IPS DF 6.9 (cell line): Measurements from ENCODE around the gene GMIP.
A peak's percentile ranks its signal among the peaks of the same experiment; 100 is the strongest.
"Not testable (repeated sequence)": the region's sequence is repeated elsewhere in the genome, so short reads cannot be mapped to it uniquely, and the experiment has no call there.

ENCODE experiments used
- DNase-seq: peaks from one replicate; pipeline ENCODE4 v3.0.0-alpha.2; 2013; ENCODE audit warnings: low read depth, low spot score
- H3K27ac ChIP-seq: one replicate; pipeline ENCODE4 v1.5.1; 2013; ENCODE audit warnings: low read length, control low read depth
- H3K27me3 ChIP-seq: 2 replicates; pipeline ENCODE4 v1.6.1; 2013; ENCODE audit warnings: mild to moderate bottlenecking, low read length; ENCODE audit not compliant: control insufficient read depth, insufficient read depth
- H3K36me3 ChIP-seq: 2 replicates; pipeline ENCODE4 v1.6.1; 2013; ENCODE audit warnings: low read length; ENCODE audit not compliant: control insufficient read depth, insufficient read depth
- H3K4me1 ChIP-seq: 2 replicates; pipeline ENCODE4 v1.6.1; 2013; ENCODE audit warnings: low read length; ENCODE audit not compliant: control insufficient read depth, insufficient read depth
- H3K4me3 ChIP-seq: 2 replicates; pipeline ENCODE4 v1.5.1; 2013; ENCODE audit warnings: mild to moderate bottlenecking, low read length
- H3K9me3 ChIP-seq: 2 replicates; pipeline ENCODE4 v1.6.1; 2013; ENCODE audit warnings: low read length, inconsistent platforms; ENCODE audit not compliant: control insufficient read depth, insufficient read depth
- WGBS: extraction: QIAGEN DNeasy Blood & Tissue Kit; methylation state at CpG from one replicate; pipeline ENCODE4 v1.1.7; 2013; ENCODE audit warnings: mixed read lengths, missing lambda C conversion rate; ENCODE audit not compliant: insufficient read length, insufficient coverage; 5-methylcytosine and 5-hydroxymethylcytosine counted together

Gene GMIP, protein sequence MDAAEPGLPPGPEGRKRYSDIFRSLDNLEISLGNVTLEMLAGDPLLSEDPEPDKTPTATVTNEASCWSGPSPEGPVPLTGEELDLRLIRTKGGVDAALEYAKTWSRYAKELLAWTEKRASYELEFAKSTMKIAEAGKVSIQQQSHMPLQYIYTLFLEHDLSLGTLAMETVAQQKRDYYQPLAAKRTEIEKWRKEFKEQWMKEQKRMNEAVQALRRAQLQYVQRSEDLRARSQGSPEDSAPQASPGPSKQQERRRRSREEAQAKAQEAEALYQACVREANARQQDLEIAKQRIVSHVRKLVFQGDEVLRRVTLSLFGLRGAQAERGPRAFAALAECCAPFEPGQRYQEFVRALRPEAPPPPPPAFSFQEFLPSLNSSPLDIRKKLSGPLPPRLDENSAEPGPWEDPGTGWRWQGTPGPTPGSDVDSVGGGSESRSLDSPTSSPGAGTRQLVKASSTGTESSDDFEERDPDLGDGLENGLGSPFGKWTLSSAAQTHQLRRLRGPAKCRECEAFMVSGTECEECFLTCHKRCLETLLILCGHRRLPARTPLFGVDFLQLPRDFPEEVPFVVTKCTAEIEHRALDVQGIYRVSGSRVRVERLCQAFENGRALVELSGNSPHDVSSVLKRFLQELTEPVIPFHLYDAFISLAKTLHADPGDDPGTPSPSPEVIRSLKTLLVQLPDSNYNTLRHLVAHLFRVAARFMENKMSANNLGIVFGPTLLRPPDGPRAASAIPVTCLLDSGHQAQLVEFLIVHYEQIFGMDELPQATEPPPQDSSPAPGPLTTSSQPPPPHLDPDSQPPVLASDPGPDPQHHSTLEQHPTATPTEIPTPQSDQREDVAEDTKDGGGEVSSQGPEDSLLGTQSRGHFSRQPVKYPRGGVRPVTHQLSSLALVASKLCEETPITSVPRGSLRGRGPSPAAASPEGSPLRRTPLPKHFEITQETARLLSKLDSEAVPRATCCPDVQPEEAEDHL

DNA sequence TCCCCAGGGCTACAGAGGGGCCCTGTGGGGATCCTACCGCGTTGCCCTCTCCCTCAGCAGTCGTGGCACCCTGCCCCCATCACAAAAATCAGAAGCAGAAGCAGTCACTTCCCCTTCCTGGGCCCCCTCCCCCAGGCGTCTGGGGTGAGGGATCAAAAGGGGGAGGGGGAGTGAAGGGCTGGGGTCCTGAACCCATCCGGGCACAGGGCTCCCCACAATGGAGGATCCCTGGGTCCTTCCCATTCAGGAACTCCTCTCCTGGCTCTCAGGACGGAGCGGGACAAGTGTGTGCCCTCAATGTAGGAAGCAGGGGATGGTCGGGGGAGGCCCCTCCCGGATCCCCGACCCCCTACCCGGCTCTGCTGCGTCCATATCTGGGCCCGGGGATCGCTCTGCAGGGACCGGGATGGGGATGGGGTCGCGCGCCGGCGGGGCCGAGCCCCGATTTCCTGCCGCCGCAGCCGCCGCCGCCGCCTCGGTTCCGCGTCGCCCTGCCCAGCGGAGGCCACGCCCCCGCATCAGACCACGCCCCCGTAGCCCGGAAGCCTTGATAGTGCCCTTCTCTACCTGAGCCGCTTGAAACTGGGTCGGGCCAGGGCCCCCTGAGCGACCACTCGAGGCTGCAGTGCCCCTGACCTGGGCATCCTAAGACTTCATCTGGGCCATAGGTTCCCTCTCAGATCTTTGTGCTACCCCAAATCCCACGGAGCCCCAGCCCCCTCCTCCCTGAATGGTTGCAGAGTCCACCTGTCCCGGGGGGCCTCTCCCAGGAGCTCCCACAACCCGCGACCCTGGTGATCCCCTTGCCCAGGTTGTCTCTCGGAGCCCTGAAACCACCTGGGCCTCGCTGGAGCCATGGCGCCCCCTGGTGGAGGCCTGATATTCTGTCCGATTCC, at the start of gene GMIP:
TSS of gene GMIP (minus strand) at position 500 of the 896 bp plus-strand sequence. CDS start at position 372, 128 bp downstream.
- no peaks in the 10 kb centered on the region for H3K27me3 ChIP-seq
- no peaks in the 10 kb centered on the region for H3K9me3 ChIP-seq
- no peak for DNase-seq
- no CpG with 5 or more reads among the region's 50 CpGs for WGBS
- H3K4me3 ChIP-seq, result peak within 1 kb of the TSS; percentile 63
- peaks cover 3% of the 10 kb centered on the region for H3K4me1 ChIP-seq
- H3K27ac ChIP-seq, result no peak within 1 kb of the TSS
- H3K36me3 ChIP-seq, result peaks cover 27% of the 10 kb centered on the region

DNA sequence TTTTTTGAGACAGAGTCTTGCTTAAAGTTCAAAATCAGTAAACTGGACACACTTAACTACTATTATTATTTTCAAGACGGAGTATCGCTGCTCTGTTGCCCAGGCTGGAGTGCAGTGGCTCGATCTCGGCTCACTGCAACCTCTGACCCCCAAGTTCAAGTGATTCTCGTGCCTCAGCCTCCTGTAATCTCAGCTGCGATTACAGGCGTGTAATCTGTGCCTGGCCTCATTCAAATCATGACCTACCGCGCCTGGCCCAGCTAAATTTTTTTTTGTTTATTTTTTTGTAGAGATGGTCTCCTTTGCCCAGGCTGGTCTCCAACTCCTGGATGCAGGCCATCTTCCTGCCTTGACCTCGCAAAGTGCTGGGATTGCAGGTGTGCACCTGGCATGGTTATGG, 48.2 kb upstream of the GMIP start:
- WGBS, result no CpG with 5 or more reads among the region's 10 CpGs
- H3K9me3 ChIP-seq, result no peaks in the 10 kb centered on the region

DNA sequence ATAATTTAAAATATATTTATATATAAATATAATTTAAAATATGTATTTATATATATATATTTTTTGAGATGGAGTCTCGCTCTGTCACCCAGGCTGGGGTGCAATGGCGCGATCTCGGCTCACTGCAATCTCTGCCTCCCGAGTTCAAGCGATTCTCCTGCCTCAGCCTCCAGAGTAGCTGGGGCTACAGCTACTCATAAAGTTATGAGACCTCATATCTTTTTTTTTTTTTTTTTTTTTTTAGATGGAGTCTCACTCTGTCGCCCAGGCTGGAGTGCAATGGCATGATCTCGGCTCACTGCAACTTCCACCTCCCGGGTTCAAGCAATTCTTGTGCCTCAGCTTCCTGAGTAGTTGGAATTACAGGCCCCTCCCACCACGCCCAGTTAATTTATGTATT, 45.6 kb upstream of the GMIP start:
- WGBS, result no CpG with 5 or more reads among the region's 10 CpGs
- not testable (repeated sequence) for H3K27ac ChIP-seq, DNase-seq, H3K27me3 ChIP-seq, H3K4me3 ChIP-seq, H3K4me1 ChIP-seq, H3K36me3 ChIP-seq, H3K9me3 ChIP-seq

More for the DNA sequence above, 48.2 kb upstream of the GMIP start:
- DNase-seq, result no peak
- H3K27ac ChIP-seq, result no peak overlapping the region
- H3K4me1 ChIP-seq, result no peaks in the 10 kb centered on the region
- no peaks in the 10 kb centered on the region for H3K36me3 ChIP-seq
- H3K4me3 ChIP-seq, result no peak overlapping the region
- no peaks in the 10 kb centered on the region for H3K27me3 ChIP-seq

DNA sequence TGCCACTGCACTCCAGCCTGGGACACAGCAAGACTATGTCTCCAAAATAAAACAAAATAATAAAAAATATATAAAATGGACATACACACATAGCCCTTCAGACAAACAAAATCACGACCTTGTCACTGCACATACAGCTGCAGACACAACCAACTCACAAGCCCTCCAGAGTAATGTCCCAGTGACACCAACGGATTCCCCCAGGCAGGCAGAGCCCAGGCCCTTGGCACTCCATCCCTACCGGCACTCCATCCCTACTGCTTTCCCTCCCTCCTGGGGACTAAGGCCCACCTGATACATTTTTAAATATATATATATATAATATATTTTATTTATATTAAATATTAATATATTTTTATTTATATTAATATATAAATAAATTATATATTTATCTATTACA, 43.6 kb upstream of the GMIP start:
- Histone ChIP-seq H3K4me3 (no peak overlapping the region), H3K36me3 (no peaks in the 10 kb centered on the region), H3K27ac (no peak overlapping the region), H3K9me3 (no peaks in the 10 kb centered on the region), H3K27me3 (no peaks in the 10 kb centered on the region), H3K4me1 (no peaks in the 10 kb centered on the region)
- no peak for DNase-seq
- no CpG with 5 or more reads among the region's 3 CpGs for WGBS

DNA sequence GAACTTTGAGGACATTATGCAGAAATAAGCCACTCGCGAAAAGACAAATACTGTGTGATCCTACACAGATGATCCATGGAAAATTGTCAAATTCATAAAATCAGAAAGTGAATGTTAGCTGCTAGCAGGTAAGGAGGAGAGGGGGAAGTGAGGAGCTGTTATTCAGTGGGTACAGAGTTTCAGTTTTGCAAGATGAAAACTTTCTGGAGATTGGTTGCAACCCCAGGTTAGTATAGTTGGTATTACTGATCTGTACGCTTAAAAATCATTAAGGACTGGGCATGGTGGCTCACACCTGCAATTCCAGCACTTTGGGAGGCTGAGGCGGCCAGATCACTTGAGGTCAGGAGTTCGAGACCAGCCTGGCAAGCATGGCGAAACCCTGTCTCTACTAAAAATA, 43.1 kb upstream of the GMIP start:
- no peaks in the 10 kb centered on the region for H3K9me3 ChIP-seq
- no CpG with 5 or more reads among the region's 6 CpGs for WGBS
- H3K4me3 ChIP-seq, result no peak overlapping the region
- no peaks in the 10 kb centered on the region for H3K4me1 ChIP-seq
- no peak for DNase-seq
- H3K27me3 ChIP-seq, result no peaks in the 10 kb centered on the region
- no peaks in the 10 kb centered on the region for H3K36me3 ChIP-seq
- no peak overlapping the region for H3K27ac ChIP-seq

DNA sequence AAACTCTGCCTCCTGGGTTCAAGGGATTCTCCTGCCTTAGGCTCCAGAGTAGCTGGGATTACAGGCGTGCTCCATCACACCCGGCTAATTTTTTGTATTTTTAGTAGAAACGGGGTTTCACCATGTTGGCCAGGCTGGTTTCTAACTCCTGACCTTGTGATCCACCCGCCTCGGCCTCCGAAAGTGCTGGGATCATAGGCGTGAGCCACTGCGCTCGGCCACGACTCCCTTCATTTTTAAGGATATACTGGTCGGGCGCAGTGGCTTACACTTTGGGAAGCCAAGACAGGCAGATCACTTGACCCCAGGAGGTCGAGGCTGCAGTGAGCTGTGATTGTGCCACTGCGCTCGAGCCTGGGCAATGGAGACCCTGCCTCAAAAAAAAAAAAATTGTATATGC, 42.7 kb upstream of the GMIP start:
- DNase-seq, H3K9me3 ChIP-seq, H3K36me3 ChIP-seq, H3K4me3 ChIP-seq, H3K4me1 ChIP-seq, H3K27ac ChIP-seq, H3K27me3 ChIP-seq: not testable (repeated sequence)
- WGBS, result no CpG with 5 or more reads among the region's 15 CpGs

DNA sequence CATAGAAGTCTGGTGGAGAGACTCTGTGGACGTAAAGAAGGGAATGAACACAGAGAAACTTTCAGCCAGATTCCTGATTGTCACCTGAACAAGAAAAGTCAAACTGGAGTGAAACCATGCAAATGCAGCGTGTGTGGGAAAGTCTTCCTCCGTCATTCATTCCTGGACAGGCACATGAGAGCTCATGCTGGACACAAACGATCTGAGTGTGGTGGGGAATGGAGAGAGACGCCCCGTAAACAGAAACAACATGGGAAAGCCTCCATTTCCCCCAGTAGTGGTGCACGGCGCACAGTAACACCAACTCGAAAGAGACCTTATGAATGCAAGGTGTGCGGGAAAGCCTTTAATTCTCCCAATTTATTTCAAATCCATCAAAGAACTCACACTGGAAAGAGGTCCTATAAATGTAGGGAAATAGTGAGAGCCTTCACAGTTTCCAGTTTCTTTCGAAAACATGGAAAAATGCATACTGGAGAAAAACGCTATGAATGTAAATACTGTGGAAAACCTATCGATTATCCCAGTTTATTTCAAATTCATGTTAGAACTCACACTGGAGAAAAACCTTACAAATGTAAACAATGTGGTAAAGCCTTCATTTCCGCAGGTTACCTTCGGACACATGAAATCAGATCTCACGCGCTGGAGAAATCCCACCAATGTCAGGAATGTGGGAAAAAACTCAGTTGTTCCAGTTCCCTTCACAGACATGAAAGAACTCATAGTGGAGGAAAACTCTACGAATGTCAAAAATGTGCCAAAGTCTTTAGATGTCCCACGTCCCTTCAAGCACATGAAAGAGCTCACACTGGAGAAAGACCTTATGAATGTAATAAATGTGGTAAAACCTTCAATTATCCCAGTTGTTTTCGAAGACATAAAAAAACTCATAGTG, 36.0 kb upstream of the GMIP start:
- no peaks in the 10 kb centered on the region; the same call in 1 of the 2 replicates for H3K27me3 ChIP-seq
- H3K4me1 ChIP-seq, result no peaks in the 10 kb centered on the region
- H3K27ac ChIP-seq, result no peak overlapping the region
- no peak overlapping the region for H3K4me3 ChIP-seq
- H3K36me3 ChIP-seq, result peaks cover 19% of the 10 kb centered on the region
- no CpG with 5 or more reads among the region's 20 CpGs for WGBS
- H3K9me3 ChIP-seq, result no peaks in the 10 kb centered on the region
- no peak for DNase-seq

DNA sequence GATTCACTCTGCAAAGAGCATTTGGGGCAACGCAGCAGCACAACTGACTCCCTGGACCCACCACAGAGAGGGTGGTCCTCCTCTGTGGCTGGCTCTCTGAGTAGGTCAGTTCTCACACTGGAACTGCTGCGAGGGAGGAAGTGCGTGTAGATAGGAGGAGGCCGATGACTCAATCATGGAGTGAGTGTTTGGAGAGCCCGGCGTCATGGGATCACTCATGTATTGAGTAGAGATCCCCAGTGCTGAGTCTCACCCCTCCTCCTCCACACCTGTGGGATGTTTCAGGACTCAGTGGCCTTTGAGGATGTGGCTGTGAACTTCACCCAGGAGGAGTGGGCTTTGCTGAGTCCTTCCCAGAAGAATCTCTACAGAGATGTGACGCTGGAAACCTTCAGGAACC, 34.1 kb upstream of the GMIP start:
- DNase-seq, result no peak
- WGBS, result no CpG with 5 or more reads among the region's 7 CpGs
- Histone ChIP-seq H3K27me3 (no peaks in the 10 kb centered on the region; the same call in 1 of the 2 replicates), H3K27ac (no peak overlapping the region), H3K4me1 (no peaks in the 10 kb centered on the region), H3K9me3 (no peaks in the 10 kb centered on the region), H3K36me3 (peaks cover 19% of the 10 kb centered on the region), H3K4me3 (no peak overlapping the region)

DNA sequence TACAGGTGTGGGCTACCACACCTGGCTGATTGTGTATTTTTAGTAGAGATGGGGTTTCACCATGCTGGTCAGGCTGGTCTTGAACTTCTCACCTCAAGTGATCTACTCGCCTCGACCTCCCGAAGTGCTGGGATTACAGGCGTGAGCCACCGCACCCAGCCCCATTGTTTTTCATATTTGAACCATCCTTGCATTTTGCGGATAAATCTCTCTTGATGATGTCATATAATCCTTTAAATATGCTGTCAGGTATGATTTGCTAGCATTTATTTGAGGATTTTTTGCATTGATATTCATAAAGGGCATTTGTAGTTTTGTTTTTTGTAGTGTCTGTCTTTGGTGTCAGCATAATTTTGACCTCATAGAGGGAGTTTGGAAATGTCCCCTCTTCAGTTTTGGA, 30.9 kb upstream of the GMIP start:
- whole genome bisulfite sequencing, result no CpG with 5 or more reads among the region's 6 CpGs
- Histone ChIP-seq H3K36me3 (peaks cover 11% of the 10 kb centered on the region), H3K4me3 (no peak overlapping the region), H3K27ac (no peak overlapping the region), H3K9me3 (no peaks in the 10 kb centered on the region), H3K27me3 (no peaks in the 10 kb centered on the region; the same call in 1 of the 2 replicates), H3K4me1 (no peaks in the 10 kb centered on the region; the same call in 1 of the 2 replicates)
- DNase-seq, result no peak
